Neutrophil (primary cell): Measurements from ENCODE around the gene TFG.

ENCODE experiments used
- H3K27ac ChIP-seq: fragments of 200-600 bp; sonication (generic); 2 replicates; pipeline ENCODE4 v1.5.1; 2016; ENCODE audit warnings: mild to moderate bottlenecking, moderate library complexity
- H3K27me3 ChIP-seq: fragments of 200-600 bp; sonication (generic); 2 replicates; pipeline ENCODE4 v1.6.0; 2016; ENCODE audit warnings: mild to moderate bottlenecking
- H3K36me3 ChIP-seq: fragments of 200-600 bp; sonication (generic); 2 replicates; pipeline ENCODE4 v1.5.1; 2017
- H3K4me1 ChIP-seq, 2 experiments: fragments of 200-600 bp in 1 of 2; sonication (generic) in 1 of 2; 1 replicate in 1 of 2; 2 replicates in 1 of 2; pipeline versions ENCODE4 v1.5.1 to v1.6.1; 2013 to 2016; ENCODE audit warnings: low read depth in 1 of 2, low read length in 1 of 2, mild to moderate bottlenecking in 1 of 2, moderate library complexity in 1 of 2; ENCODE audit not compliant: control insufficient read depth in 1 of 2, insufficient read depth in 1 of 2
- H3K4me3 ChIP-seq, 2 experiments: fragments of 200-600 bp in 1 of 2; sonication (generic) in 1 of 2; 1 replicate in 1 of 2; 2 replicates in 1 of 2; pipeline ENCODE4 v1.5.1; 2013 to 2016; ENCODE audit warnings: low read depth in 1 of 2, low read length in 1 of 2, mild to moderate bottlenecking in 1 of 2, moderate library complexity in 1 of 2
- H3K9me3 ChIP-seq: fragments of 200-600 bp; sonication (generic); 2 replicates; pipeline ENCODE4 v1.5.1; 2016
- TF ChIP-seq, protein P1 (sequence below): fragments of 200-600 bp; sonication (generic); IDR thresholded peaks from 2 replicates; pipeline ENCODE4 v1.5.1; 2016; ENCODE audit warnings: antibody characterized with exemption

The TFG gene

DNA sequence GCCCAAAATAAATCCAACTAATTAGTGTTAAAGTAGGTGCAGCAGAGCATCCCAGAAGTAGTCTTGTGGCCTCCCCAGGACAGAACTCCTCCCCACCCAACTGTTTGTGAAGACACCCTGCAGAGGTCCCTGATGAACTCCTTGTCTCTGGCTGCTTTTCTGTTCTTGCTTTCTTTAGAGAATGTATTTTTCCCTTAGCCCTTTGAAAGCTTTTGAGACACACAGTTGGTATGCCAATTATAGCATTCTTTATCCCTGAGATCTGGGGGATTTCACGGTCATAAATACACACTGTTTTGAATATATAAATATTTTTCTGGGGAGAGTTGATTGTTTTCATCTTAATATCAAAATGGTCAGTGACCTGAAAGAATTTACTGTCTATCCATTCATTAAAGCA lies 9.8 kb downstream of the TFG start:
- TF ChIP-seq, protein P1, sequence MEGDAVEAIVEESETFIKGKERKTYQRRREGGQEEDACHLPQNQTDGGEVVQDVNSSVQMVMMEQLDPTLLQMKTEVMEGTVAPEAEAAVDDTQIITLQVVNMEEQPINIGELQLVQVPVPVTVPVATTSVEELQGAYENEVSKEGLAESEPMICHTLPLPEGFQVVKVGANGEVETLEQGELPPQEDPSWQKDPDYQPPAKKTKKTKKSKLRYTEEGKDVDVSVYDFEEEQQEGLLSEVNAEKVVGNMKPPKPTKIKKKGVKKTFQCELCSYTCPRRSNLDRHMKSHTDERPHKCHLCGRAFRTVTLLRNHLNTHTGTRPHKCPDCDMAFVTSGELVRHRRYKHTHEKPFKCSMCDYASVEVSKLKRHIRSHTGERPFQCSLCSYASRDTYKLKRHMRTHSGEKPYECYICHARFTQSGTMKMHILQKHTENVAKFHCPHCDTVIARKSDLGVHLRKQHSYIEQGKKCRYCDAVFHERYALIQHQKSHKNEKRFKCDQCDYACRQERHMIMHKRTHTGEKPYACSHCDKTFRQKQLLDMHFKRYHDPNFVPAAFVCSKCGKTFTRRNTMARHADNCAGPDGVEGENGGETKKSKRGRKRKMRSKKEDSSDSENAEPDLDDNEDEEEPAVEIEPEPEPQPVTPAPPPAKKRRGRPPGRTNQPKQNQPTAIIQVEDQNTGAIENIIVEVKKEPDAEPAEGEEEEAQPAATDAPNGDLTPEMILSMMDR = no peak
- no peaks in the 10 kb centered on the region for H3K9me3 ChIP-seq
- H3K4me3 ChIP-seq = no peak overlapping the region
- peaks cover 0 to 5% of the 10 kb centered on the region in 2 experiments for H3K4me1 ChIP-seq
- H3K27ac ChIP-seq = no peak overlapping the region
- H3K36me3 ChIP-seq = peaks cover 45% of the 10 kb centered on the region
- no peaks in the 10 kb centered on the region for H3K27me3 ChIP-seq

GRCh38 chr3:100720426-100720825 lies 11.1 kb downstream of the TFG start:
- Histone ChIP-seq H3K9me3 (no peaks in the 10 kb centered on the region), H3K36me3 (peaks cover 44% of the 10 kb centered on the region), H3K27ac (no peak overlapping the region), H3K4me3 (no peak overlapping the region), H3K4me1 (peaks cover 0 to 5% of the 10 kb centered on the region in 2 experiments), H3K27me3 (no peaks in the 10 kb centered on the region)
- TF ChIP-seq, protein P1 = no peak

GRCh38 chr3:100725935-100726513 lies 16.7 kb downstream of the TFG start:
- Histone ChIP-seq H3K36me3 (peaks cover 66% of the 10 kb centered on the region), H3K4me1 (no peaks in the 10 kb centered on the region), H3K4me3 (no peak overlapping the region), H3K9me3 (no peaks in the 10 kb centered on the region), H3K27ac (no peak overlapping the region), H3K27me3 (no peaks in the 10 kb centered on the region)
- TF ChIP-seq, protein P1 = no peak

- no peak overlapping the region for H3K27ac ChIP-seq
- H3K9me3 ChIP-seq = no peaks in the 10 kb centered on the region
- H3K4me1 ChIP-seq = no peaks in the 10 kb centered on the region
- H3K27me3 ChIP-seq = no peaks in the 10 kb centered on the region
- no peak overlapping the region for H3K4me3 ChIP-seq
- TF ChIP-seq, protein P1 = no peak
- H3K36me3 ChIP-seq = peaks cover 64% of the 10 kb centered on the region
These were observed 17.4 kb downstream of the TFG start for GRCh38 chr3:100726706-100727105.

DNA sequence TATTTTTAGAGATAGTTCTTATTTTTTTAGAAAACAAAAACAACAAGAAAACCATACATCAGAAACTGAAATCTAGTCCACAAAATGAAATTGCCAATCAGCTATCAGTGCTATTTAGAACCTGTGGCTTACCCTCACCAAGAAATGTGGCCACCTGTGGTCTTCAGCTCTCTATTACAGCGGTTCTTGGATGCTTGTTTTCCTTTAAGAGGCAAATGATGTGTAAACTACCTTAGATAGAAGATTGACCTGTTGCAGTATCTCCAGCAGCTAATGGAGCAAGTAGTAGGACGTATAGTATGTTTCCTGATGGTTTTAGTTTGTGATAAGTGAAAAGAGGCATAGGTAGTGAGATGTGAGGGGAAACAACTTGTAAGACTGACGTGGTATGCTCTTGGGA lies 21.2 kb downstream of the TFG start:
- Histone ChIP-seq H3K36me3 (peaks cover 75% of the 10 kb centered on the region), H3K27me3 (no peaks in the 10 kb centered on the region), H3K27ac (no peak overlapping the region), H3K4me3 (no peak overlapping the region), H3K9me3 (no peaks in the 10 kb centered on the region), H3K4me1 (no peaks in the 10 kb centered on the region)
- TF ChIP-seq, protein P1 = no peak
